ENCODE data around the gene FN3KRP.

DNA sequence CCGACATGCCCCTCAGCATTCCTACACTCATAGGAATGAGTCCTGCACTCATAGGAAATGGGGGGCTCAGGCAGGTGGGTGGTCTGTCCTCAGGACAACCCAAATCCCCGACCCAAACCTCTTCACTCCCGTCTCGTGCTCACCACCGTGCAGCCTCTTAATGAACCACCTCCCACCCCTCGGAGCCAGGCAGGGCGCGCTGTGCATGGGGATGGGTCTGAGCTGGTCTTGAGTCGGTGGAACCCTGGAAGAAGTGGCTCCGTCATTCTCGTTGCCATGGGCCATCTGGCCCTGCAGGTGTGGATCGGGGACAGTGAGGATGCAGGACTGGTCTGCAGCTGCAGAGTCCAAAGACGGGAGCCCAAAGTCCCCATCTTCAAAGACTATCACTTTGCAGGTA is 11.6 kb upstream of the FN3KRP start:
- TF ChIP-seq, protein P1, sequence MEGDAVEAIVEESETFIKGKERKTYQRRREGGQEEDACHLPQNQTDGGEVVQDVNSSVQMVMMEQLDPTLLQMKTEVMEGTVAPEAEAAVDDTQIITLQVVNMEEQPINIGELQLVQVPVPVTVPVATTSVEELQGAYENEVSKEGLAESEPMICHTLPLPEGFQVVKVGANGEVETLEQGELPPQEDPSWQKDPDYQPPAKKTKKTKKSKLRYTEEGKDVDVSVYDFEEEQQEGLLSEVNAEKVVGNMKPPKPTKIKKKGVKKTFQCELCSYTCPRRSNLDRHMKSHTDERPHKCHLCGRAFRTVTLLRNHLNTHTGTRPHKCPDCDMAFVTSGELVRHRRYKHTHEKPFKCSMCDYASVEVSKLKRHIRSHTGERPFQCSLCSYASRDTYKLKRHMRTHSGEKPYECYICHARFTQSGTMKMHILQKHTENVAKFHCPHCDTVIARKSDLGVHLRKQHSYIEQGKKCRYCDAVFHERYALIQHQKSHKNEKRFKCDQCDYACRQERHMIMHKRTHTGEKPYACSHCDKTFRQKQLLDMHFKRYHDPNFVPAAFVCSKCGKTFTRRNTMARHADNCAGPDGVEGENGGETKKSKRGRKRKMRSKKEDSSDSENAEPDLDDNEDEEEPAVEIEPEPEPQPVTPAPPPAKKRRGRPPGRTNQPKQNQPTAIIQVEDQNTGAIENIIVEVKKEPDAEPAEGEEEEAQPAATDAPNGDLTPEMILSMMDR (conservative IDR thresholded peaks at IDR 0.05; ENCODE audit: low read depth, low read length) = no peak
- TF ChIP-seq EZH2 (IDR thresholded peaks at IDR 0.05; ENCODE audit: borderline replicate concordance, low read depth, low read length, poor library complexity, severe bottlenecking) = no peak
